GM12875 (cell line): ENCODE measurements around the gene CCDC106.

Experiments used
- H3K4me3 ChIP-seq: one replicate; pipeline ENCODE4 v1.5.1; 2011; ENCODE audit warnings: low read depth, low read length, control low read depth
- TF ChIP-seq, protein P1 (sequence below): IDR thresholded peaks from 2 replicates; pipeline ENCODE4 v1.5.1; 2011; ENCODE audit warnings: low read depth, mild to moderate bottlenecking, control low read depth, inconsistent platforms, low read length, moderate library complexity, borderline replicate concordance; ENCODE audit not compliant: insufficient read depth

Gene CCDC106

DNA sequence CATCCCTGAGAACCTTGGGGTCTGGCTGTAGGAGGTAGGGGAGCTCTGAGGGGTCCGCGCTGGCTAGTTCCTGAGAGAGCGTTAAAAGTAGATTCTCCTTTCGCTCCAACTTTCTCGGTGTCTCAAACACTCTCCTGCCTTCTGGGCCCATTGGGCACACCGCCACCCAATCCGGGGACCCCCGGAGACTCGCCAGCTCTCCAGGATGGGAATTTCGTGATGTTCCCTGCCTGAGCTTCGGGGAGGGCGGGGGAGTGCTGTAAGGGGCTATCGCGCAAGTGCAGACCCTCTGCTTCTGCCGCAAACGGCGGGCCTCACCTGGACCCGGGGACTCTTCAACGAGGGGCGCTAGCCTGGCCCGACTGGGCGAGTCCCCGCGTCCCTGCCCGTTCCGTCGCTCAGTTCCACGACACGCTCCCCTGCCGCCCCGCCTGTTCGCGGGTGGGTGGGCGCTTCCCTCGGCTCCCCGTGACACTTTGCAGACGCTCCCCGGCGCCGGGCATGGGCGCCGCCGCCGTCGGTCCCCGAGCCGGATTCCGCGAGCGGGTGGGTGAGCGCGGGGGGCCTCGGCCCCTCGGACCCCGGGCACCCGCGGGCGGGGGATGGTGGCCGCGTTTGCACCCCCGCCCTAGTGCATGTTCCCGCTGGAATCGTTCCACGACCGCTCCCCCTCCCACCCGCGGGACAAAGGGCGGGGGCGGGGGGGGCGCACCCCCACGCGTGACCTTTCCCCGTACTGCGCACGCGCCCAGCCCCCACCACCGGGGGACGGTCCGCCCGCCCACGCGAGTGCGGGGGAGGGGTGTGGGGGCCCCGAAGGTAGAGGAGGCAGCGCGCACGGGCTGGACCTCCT lies at the start of gene CCDC106:
Gene CCDC106, plus strand, starts transcription at position 481 of the 853 bp plus-strand sequence. CDS start 835 bp downstream, outside the sequence.
- peak within 1 kb of the TSS; percentile 90 for H3K4me3 ChIP-seq
- TF ChIP-seq, protein P1, sequence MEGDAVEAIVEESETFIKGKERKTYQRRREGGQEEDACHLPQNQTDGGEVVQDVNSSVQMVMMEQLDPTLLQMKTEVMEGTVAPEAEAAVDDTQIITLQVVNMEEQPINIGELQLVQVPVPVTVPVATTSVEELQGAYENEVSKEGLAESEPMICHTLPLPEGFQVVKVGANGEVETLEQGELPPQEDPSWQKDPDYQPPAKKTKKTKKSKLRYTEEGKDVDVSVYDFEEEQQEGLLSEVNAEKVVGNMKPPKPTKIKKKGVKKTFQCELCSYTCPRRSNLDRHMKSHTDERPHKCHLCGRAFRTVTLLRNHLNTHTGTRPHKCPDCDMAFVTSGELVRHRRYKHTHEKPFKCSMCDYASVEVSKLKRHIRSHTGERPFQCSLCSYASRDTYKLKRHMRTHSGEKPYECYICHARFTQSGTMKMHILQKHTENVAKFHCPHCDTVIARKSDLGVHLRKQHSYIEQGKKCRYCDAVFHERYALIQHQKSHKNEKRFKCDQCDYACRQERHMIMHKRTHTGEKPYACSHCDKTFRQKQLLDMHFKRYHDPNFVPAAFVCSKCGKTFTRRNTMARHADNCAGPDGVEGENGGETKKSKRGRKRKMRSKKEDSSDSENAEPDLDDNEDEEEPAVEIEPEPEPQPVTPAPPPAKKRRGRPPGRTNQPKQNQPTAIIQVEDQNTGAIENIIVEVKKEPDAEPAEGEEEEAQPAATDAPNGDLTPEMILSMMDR = no peak

DNA sequence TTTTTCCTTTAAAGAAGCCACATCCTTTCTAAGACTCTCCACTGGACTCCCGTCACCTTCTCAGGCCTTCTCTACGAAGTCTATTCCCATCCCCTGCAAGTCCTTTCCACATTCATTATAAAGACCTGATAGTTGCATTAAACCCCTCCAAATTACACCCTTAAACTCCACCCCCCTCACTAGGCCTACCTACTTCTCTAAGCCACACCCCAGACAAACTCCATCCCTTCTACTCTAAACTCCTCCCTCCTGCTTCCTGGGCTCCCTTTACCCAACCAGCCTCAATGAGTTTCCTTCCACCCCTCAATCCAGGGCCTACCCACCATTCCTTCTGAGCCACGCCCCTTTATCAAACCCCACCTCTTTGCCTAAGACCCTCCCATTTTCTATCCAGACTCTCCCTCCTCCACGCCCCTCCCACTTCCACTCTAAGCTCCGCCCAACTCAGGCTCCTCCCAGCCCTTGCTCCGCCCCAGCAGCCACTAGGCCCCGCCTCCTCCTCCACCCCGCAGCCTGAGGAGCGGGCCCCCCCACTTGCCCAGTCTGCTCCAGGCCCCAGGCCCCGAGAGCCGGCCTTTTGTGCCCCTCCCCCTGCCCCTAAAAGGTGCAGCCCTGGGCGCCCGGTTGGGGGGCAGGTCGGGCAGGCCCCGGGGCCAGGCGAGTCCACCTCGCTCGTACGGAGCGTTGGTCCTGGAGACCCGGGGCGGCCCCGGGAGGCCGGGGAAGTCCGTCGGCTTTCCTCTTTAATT lies 49.1 kb upstream of the CCDC106 start:
- TF ChIP-seq, protein P1 = no peak

DNA sequence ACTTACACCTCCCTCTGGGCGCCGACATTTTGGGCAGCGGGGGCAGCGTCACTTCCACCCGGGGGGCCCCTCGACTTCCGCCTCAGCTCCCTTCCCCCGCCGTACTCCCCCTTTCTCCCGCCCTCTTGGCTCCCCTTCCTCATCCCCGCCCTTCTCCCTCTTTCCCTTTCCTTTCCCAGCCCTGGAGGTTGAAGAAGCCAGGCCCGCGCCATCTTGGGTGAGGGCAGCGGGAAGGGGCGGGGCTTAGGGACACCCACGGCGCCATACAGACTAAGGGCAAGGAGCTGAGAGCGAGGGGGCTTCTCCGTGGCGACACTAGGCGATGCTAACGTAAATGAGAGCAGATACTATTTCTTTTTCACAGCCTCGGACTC lies 48.6 kb upstream of the CCDC106 start, which contains the start of gene FIZ1:
Gene FIZ1, minus strand, starts transcription at position 50 of the 374 bp plus-strand sequence. CDS start 1,652 bp downstream, outside the sequence.
- TF ChIP-seq, protein P1 = no peak
- peak within 1 kb of the TSS; percentile 95 for H3K4me3 ChIP-seq

More for the DNA sequence above, 49.1 kb upstream of the CCDC106 start:
- H3K4me3 ChIP-seq = peak overlapping the region; percentile 95

DNA sequence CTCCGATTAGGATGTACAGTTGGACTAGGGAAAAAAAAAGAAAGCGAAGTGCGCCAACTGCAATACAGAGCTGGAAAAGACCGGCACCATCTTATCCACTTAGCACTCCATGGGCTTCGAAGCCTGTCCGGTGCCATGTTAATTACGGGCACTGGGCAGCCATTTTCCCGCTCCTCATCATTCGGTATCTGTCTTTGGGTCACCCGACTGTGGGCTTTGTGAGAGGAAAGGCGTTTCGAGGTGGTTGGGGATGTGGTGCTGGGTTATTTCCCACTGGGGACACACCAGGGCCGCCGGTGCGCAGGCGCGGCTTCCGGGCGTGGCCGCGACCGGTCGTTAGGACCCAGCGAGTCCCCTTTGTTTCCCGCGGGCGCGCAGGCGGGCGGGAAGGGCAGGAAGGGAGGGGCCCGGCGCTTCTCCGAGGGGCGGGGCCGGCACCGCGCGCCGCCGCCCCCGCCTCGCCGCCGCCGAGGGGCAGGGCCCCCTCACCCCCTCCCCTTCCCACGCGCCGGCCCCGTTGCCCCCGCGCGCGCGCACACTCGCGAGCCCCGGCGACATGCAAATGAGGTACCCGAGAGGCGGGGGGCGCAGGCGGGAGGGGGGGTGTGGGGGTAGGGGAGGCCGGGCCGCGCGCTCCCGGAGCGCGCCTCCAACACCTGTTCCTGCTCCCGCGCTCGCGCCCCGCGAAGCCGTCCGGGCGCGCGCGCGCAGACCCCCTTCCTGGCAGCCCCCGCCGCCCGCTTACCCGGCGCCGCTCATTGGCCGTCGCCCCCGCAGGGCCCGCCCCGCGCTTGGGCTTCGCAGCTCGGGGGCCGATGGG lies 48.0 kb upstream of the CCDC106 start, which contains the start of gene ZNF524:
Gene ZNF524, plus strand, starts transcription at position 447 of the 820 bp plus-strand sequence. CDS start 1,825 bp downstream, outside the sequence.
- peak within 1 kb of the TSS; percentile 95 for H3K4me3 ChIP-seq
- TF ChIP-seq, protein P1 = no peak

DNA sequence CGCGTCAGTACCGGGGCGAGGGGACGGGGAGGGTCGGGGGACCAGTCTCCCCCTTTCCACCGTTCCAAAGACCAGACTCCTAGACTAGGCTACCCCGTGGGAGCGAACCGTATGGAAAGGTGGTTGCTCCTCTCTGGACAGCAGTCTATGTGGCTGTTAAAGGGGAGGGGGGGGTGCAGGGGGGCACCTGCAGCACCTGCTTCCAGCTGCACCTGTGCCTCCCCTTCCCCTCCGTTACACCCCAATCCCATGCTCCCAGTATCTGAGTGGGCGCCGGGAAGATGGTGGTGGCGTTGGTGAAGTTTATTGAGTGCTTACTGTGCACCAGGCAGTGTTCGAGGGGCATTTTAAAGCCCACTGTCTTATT lies 47.4 kb upstream of the CCDC106 start:
- TF ChIP-seq, protein P1 = no peak
- peak overlapping the region; percentile 95 for H3K4me3 ChIP-seq

DNA sequence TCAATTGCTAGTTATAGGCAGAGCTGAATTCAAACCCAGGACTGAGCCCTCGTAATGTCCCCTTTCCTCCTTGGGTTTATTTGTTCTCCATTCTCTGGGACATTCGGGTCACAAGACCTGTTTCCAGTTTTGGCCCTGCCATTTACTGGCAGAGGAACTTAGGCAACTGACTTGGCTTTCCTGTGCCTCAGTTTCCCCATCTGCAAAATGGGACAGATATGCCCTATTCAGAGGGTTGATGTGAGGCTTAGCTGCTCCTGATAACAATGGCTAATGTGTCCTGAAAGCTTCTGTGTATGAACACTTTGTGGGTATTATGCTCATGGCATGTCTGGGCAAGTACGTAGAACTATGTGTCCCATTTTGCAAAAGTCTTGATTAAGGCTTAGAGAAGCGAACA lies 46.9 kb upstream of the CCDC106 start:
- H3K4me3 ChIP-seq = peak overlapping the region; percentile 95
- TF ChIP-seq, protein P1 = no peak
